B cell (primary cell): ENCODE measurements around the gene ADAP1. TPM values are rescaled to one million over a fixed set of nuclear protein-coding genes. Genes with fewer than 3 reads are reported as not detected.
"Not testable (repeated sequence)": the region's sequence is repeated elsewhere in the genome, so short reads cannot be mapped to it uniquely, and the experiment has no call there.

Source experiments
- ATAC-seq: fragments of 200-7000 bp; cut with Tn5 transposase; one replicate; pipeline ENCODE4 v1.10.0; 2021; ENCODE audit warnings: low read depth, mild to moderate bottlenecking, moderate number of reproducible peaks, moderate library complexity
- CTCF ChIA-PET: fragments of 350-600 bp; sonication (Branson Sonifier 250); formaldehyde crosslinking; loops from one replicate; lab custom pipeline; 2021; ENCODE audit warnings: antibody characterized with exemption, inconsistent platforms; lab: Charles Lee
- POLR2A ChIA-PET: fragments of 350-600 bp; sonication (Branson Sonifier 250); formaldehyde crosslinking; loops from one replicate; lab custom pipeline; 2021; ENCODE audit warnings: antibody characterized with exemption; lab: Charles Lee
- DNase-seq: peaks from one replicate; pipeline ENCODE4 v3.0.0; 2013
- H2AFZ ChIP-seq: 2 replicates; pipeline ENCODE4 v1.6.1; 2012; ENCODE audit warnings: mild to moderate bottlenecking, low read depth, low read length; ENCODE audit not compliant: insufficient read depth, poor library complexity, severe bottlenecking
- H3K27ac ChIP-seq, 2 donors: 1 replicate in 1 of 2; 2 replicates in 1 of 2; pipeline ENCODE4 v1.5.1; 2012 to 2013; ENCODE audit warnings: low read length in 2 of 2, mild to moderate bottlenecking in 2 of 2, moderate library complexity in 1 of 2
- H3K27me3 ChIP-seq, 4 experiments: fragments of 200-600 bp in 1 of 4; sonication (generic) in 1 of 4; replicated peaks in 1 of 4; 1 replicate in 2 of 4; 2 replicates in 2 of 4; pipeline versions ENCODE4 v1.6.1 to v1.7.0; 2013 to 2016; ENCODE audit warnings: low read length in 3 of 4, mild to moderate bottlenecking in 2 of 4, mixed read lengths in 1 of 4, moderate library complexity in 1 of 4; ENCODE audit not compliant: insufficient read depth in 4 of 4, control insufficient read depth in 3 of 4; ENCODE audit errors: control extremely low read depth in 1 of 4
- H3K36me3 ChIP-seq, 2 experiments: replicated peaks in 1 of 2; 1 replicate in 1 of 2; 2 replicates in 1 of 2; pipeline versions ENCODE4 v1.6.1 to v1.7.1; 2013; ENCODE audit warnings: low read length in 1 of 2; ENCODE audit not compliant: insufficient read depth in 2 of 2, control insufficient read depth in 1 of 2; ENCODE audit errors: control extremely low read depth in 1 of 2, extremely low read depth in 1 of 2
- H3K4me1 ChIP-seq, 2 donors: fragments of 200-600 bp in 1 of 2; sonication (generic) in 1 of 2; 1 replicate in 1 of 2; 2 replicates in 1 of 2; pipeline versions ENCODE4 v1.5.1 to v1.6.1; 2013 to 2017; ENCODE audit warnings: low read length in 2 of 2; ENCODE audit not compliant: control insufficient read depth in 2 of 2, insufficient read depth in 2 of 2
- H3K4me2 ChIP-seq: replicated peaks from 2 replicates; pipeline ENCODE3; 2012; ENCODE audit warnings: mild to moderate bottlenecking, low read depth, low read length; ENCODE audit not compliant: poor library complexity, severe bottlenecking
- H3K4me3 ChIP-seq, 5 experiments: fragments of 200-600 bp in 1 of 5; sonication (generic) in 1 of 5; 1 replicate in 3 of 5; 2 replicates in 2 of 5; pipeline versions ENCODE4 v1.5.1 to v1.7.0; 2011 to 2016; ENCODE audit warnings: low read length in 4 of 5, mild to moderate bottlenecking in 4 of 5, low read depth in 2 of 5, control low read depth in 1 of 5, moderate library complexity in 1 of 5; ENCODE audit not compliant: insufficient read depth in 1 of 5; ENCODE audit errors: control extremely low read depth in 1 of 5, extremely low read depth in 1 of 5
- H3K79me2 ChIP-seq: fragments of 200-600 bp; sonication (generic); one replicate; pipeline ENCODE4 v1.6.0; 2016; ENCODE audit warnings: low read length; ENCODE audit not compliant: control insufficient read depth, insufficient read depth
- H3K9ac ChIP-seq: fragments of 200-600 bp; sonication (generic); 2 replicates; pipeline ENCODE4 v1.6.1; 2017; ENCODE audit warnings: mild to moderate bottlenecking, low read length, moderate library complexity
- H3K9me3 ChIP-seq, 3 donors: one replicate each; pipeline versions ENCODE4 v1.6.1 to v1.7.1; 2013; ENCODE audit warnings: low read length in 2 of 3; ENCODE audit not compliant: control insufficient read depth in 2 of 3, insufficient read depth in 1 of 3; ENCODE audit errors: control extremely low read depth in 1 of 3
- H4K20me1 ChIP-seq: 2 replicates; pipeline ENCODE4 v1.6.0; 2012; ENCODE audit warnings: mild to moderate bottlenecking, low read length; ENCODE audit not compliant: insufficient read depth, control insufficient read depth, poor library complexity, severe bottlenecking
- H3K27ac Mint-ChIP-seq: one replicate; pipeline ENCODE4 v1.8.0; 2021; ENCODE audit warnings: mixed read lengths
- H3K27me3 Mint-ChIP-seq: one replicate; pipeline ENCODE4 v1.8.0; 2021; ENCODE audit warnings: mixed read lengths
- H3K4me1 Mint-ChIP-seq: one replicate; pipeline ENCODE4 v1.8.0; 2021; ENCODE audit warnings: mixed read lengths
- H3K4me3 Mint-ChIP-seq: one replicate; pipeline ENCODE4 v1.8.0; 2021; ENCODE audit warnings: mixed read lengths
- H3K9me3 Mint-ChIP-seq: one replicate; pipeline ENCODE4 v1.8.0; 2022; ENCODE audit warnings: mixed read lengths; ENCODE audit not compliant: insufficient read depth
- EZH2 ChIP-seq: IDR thresholded peaks from 2 replicates; pipeline ENCODE4 v1.6.1; 2012; ENCODE audit warnings: borderline replicate concordance, low read depth, mild to moderate bottlenecking, moderate library complexity, low read length; ENCODE audit not compliant: insufficient read depth, poor library complexity, severe bottlenecking
- WGBS: methylation state at CpG from one replicate; pipeline ENCODE4 v1.1.5; 2013; ENCODE audit warnings: missing lambda C conversion rate; ENCODE audit not compliant: insufficient coverage; 5-methylcytosine and 5-hydroxymethylcytosine counted together
- intact Hi-C: fragments of 100-400 bp; cut with micrococcal nuclease; formaldehyde crosslinking; loops from one replicate; pipeline ENCODE4 v1.10.0; 2022
- polyA plus RNA-seq: library from polyadenylated mRNA; depleted of rRNA; stranded (reverse); fragments of >200 nt; gene quantifications from 2 replicates; pipeline ENCODE4 v1.2.3, GENCODE V29; 2012
- total RNA-seq, 2 donors: library from RNA; stranded (reverse); fragments of 120-200 nt in 1 of 2; gene quantifications; 1 replicate in 1 of 2; 2 replicates in 1 of 2; pipeline versions ENCODE4 v1.2.3 to v1.2.4, GENCODE V29; 2013 to 2022
- TF ChIP-seq, protein P1 (sequence below): fragments of 200-600 bp; IDR thresholded peaks from one replicate; pipeline ENCODE4 v1.8.0; 2022; ENCODE audit warnings: antibody characterized with exemption, mild to moderate bottlenecking

Gene ADAP1
- total and polyA plus RNA-seq, 2 donors (not counting 1 experiment from before 2014, with no cell fraction given) = 10.8 to 12.9 TPM

DNA sequence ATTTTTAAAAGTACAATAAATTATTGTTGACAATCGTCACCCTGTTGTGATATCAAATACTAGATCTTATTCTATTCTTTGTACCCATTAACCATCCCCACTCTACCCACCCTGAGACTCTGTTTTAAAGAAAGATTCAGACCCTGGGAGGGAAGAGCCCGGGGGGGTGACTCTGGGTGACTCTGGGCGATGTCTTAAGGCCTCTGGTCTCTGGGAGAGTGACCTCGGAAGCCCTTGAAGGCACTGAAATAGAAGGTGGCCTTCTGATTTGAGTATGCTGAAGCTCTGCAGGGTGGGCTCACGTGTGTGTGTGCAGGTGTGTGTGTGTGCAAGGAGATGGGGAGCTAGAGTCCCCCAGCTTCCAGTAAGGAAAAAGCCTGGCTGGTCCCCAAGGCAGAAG is 9.7 kb downstream of the ADAP1 start:
- no peaks in the 10 kb centered on the region for H4K20me1 ChIP-seq
- DNase-seq = no peak
- CTCF ChIA-PET = interaction anchor here (0.8 to 1.1 kb wide), 2 partner anchors 10 to 158 kb away, joined by 3 to 6 read pairs; partner anchors contain the start of gene ADAP1

DNA sequence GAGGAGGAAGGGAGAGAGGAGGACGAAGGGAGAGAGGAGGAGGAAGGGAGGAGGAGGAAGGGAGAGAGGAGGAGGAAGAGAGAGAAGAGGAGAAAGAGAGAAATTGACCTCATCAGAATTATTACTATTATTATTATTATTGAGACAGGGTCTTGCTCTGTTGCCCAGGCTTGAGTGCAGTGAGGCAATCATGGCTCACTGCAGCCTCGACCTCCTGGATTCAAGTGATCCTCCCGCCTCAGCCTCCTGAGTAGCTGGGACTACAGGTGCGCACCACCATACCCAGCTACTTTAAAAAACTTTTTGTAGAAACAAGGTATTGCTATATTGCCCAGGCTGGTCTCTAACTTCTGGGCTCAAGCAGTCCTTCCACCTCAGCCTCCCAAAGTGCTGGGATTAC is 10.7 kb downstream of the ADAP1 start:
- ATAC-seq, H3K36me3 ChIP-seq, H3K4me1 ChIP-seq, H3K9me3 ChIP-seq, H2AFZ ChIP-seq, intact Hi-C loops, H3K9me3 Mint-ChIP-seq, H3K27ac Mint-ChIP-seq, H3K27ac ChIP-seq, H3K27me3 ChIP-seq, H4K20me1 ChIP-seq, H3K79me2 ChIP-seq, H3K4me1 Mint-ChIP-seq, H3K4me2 ChIP-seq, H3K9ac ChIP-seq, H3K4me3 Mint-ChIP-seq, DNase-seq, H3K4me3 ChIP-seq, H3K27me3 Mint-ChIP-seq: not testable (repeated sequence)
- POLR2A ChIA-PET = interaction anchor here (0.7 kb wide), 2 partner anchors 21 to 220 kb away, joined by 5 read pairs; no protein-coding TSS in a partner anchor
- CTCF ChIA-PET = interaction anchor here (0.8 kb wide), 1 partner anchor 159 kb away, joined by 6 read pairs; no protein-coding TSS in a partner anchor
- WGBS = 93% methylated on average over 3 of the region's 4 CpGs

More for the DNA sequence above, 9.7 kb downstream of the ADAP1 start:
- Mint-ChIP-seq H3K27me3 (peaks cover 10% of the 10 kb centered on the region), H3K4me1 (peaks cover 11% of the 10 kb centered on the region), H3K4me3 (no peak overlapping the region), H3K9me3 (peaks cover 10% of the 10 kb centered on the region), H3K27ac (no peak overlapping the region)
- H3K79me2 ChIP-seq = no peaks in the 10 kb centered on the region
- H3K27ac ChIP-seq = no peak overlapping the region
- ATAC-seq = no peak
- POLR2A ChIA-PET = no interaction called here
- H3K9me3 ChIP-seq = peaks cover 0 to 4% (median 2%) of the 10 kb centered on the region in 3 donors
- H3K4me2 ChIP-seq = no peak overlapping the region
- no peaks in the 10 kb centered on the region for H3K27me3 ChIP-seq
- H3K4me1 ChIP-seq = peaks cover 0 to 6% of the 10 kb centered on the region in 2 donors
- no peak overlapping the region for H2AFZ ChIP-seq
- H3K36me3 ChIP-seq = no peaks in the 10 kb centered on the region
- no peak overlapping the region for H3K4me3 ChIP-seq
- 79% methylated on average over 4 of the region's 5 CpGs for WGBS
- no peak overlapping the region for H3K9ac ChIP-seq
- intact Hi-C loops = no loop called here
- TF ChIP-seq EZH2 = no peak
- TF ChIP-seq, protein P1, sequence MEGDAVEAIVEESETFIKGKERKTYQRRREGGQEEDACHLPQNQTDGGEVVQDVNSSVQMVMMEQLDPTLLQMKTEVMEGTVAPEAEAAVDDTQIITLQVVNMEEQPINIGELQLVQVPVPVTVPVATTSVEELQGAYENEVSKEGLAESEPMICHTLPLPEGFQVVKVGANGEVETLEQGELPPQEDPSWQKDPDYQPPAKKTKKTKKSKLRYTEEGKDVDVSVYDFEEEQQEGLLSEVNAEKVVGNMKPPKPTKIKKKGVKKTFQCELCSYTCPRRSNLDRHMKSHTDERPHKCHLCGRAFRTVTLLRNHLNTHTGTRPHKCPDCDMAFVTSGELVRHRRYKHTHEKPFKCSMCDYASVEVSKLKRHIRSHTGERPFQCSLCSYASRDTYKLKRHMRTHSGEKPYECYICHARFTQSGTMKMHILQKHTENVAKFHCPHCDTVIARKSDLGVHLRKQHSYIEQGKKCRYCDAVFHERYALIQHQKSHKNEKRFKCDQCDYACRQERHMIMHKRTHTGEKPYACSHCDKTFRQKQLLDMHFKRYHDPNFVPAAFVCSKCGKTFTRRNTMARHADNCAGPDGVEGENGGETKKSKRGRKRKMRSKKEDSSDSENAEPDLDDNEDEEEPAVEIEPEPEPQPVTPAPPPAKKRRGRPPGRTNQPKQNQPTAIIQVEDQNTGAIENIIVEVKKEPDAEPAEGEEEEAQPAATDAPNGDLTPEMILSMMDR = no peak
